Effector memory CD8-positive, alpha-beta T cell (primary cell): Measurements from ENCODE around the gene DVL1.

ENCODE experiments used
- ATAC-seq: fragments of 150-1000 bp; cut with Tn5 transposase; replicated peaks from 2 replicates; pipeline ENCODE4 v1.10.0; 2021; ENCODE audit warnings: mild to moderate bottlenecking, moderate library complexity
- DNase-seq, 3 experiments: peaks; one replicate each; pipeline ENCODE4 v3.0.0; 2021
- H3K27ac Mint-ChIP-seq, 2 donors: one replicate each; pipeline ENCODE4 v1.8.0; 2022; ENCODE audit warnings: mild to moderate bottlenecking in 2 of 2, mixed read lengths in 2 of 2, moderate library complexity in 2 of 2
- H3K27me3 Mint-ChIP-seq, 2 donors: one replicate each; pipeline ENCODE4 v1.8.0; 2022; ENCODE audit warnings: mixed read lengths in 2 of 2
- H3K36me3 Mint-ChIP-seq: one replicate; pipeline ENCODE4 v1.8.0; 2022; ENCODE audit warnings: mild to moderate bottlenecking, moderate library complexity, mixed read lengths; ENCODE audit not compliant: insufficient read depth
- H3K4me1 Mint-ChIP-seq, 2 donors: one replicate each; pipeline ENCODE4 v1.8.0; 2022; ENCODE audit warnings: low read depth in 2 of 2, mixed read lengths in 2 of 2
- H3K4me3 Mint-ChIP-seq, 2 donors: one replicate each; pipeline ENCODE4 v1.8.0; 2022; ENCODE audit warnings: mild to moderate bottlenecking in 2 of 2, mixed read lengths in 2 of 2, moderate library complexity in 2 of 2
- H3K9me3 Mint-ChIP-seq, 2 donors: one replicate each; pipeline ENCODE4 v1.8.0; 2022; ENCODE audit warnings: mixed read lengths in 2 of 2

Gene DVL1

GRCh38 chr1:1356796-1357401, 7.7 kb upstream of the DVL1 start:
- Mint-ChIP-seq H3K27me3 (peaks cover 29 to 67% of the 10 kb centered on the region in 2 donors), H3K27ac (no peak overlapping the region), H3K4me1 (peaks cover 0 to 12% of the 10 kb centered on the region in 2 donors), H3K36me3 (peaks cover 9% of the 10 kb centered on the region), H3K9me3 (no peaks in the 10 kb centered on the region), H3K4me3 (no peak overlapping the region)
- ATAC-seq (no peak), DNase-seq (no peak)

- H3K4me3 Mint-ChIP-seq = no peak overlapping the region
- no peak for DNase-seq
- no peak overlapping the region for H3K27ac Mint-ChIP-seq
- H3K9me3 Mint-ChIP-seq = no peaks in the 10 kb centered on the region
- H3K36me3 Mint-ChIP-seq = peaks cover 9% of the 10 kb centered on the region
- peaks cover 29 to 66% of the 10 kb centered on the region in 2 donors for H3K27me3 Mint-ChIP-seq
- no peak for ATAC-seq
- peaks cover 0 to 12% of the 10 kb centered on the region in 2 donors for H3K4me1 Mint-ChIP-seq
Measured at GRCh38 chr1:1356166-1356795, 7.1 kb upstream of the DVL1 start.

GRCh38 chr1:1355416-1355815, 6.2 kb upstream of the DVL1 start:
- H3K4me1 Mint-ChIP-seq = peaks cover 0 to 7% of the 10 kb centered on the region in 2 donors
- H3K36me3 Mint-ChIP-seq = peaks cover 9% of the 10 kb centered on the region
- no peaks in the 10 kb centered on the region for H3K9me3 Mint-ChIP-seq
- H3K27me3 Mint-ChIP-seq = peaks cover 23 to 58% of the 10 kb centered on the region in 2 donors
- no peak overlapping the region for H3K4me3 Mint-ChIP-seq
- ATAC-seq (no peak), DNase-seq (no peak)
- H3K27ac Mint-ChIP-seq = no peak overlapping the region

GRCh38 chr1:1354271-1355247, 5.3 kb upstream of the DVL1 start:
- Mint-ChIP-seq H3K27me3 (peaks cover 23 to 56% of the 10 kb centered on the region in 2 donors), H3K9me3 (no peaks in the 10 kb centered on the region), H3K27ac (no peak overlapping the region), H3K4me1 (peaks cover 0 to 7% of the 10 kb centered on the region in 2 donors), H3K4me3 (peak overlapping the region; percentile 20 to 63), H3K36me3 (peaks cover 9% of the 10 kb centered on the region)
- DNase-seq (no peak), ATAC-seq (peak; percentile 38)

- Mint-ChIP-seq H3K27me3 (peaks cover 18 to 47% of the 10 kb centered on the region in 2 donors), H3K9me3 (no peaks in the 10 kb centered on the region), H3K4me1 (peaks cover 0 to 3% of the 10 kb centered on the region in 2 donors), H3K27ac (no peak overlapping the region), H3K36me3 (peaks cover 9% of the 10 kb centered on the region), H3K4me3 (peak overlapping the region; percentile 20 to 63)
- no peak for ATAC-seq
- no peak for DNase-seq
Measured at GRCh38 chr1:1353389-1354151, 4.4 kb upstream of the DVL1 start.

- no peak overlapping the region for H3K27ac Mint-ChIP-seq
- peak overlapping the region; percentile 57 to 66 for H3K4me3 Mint-ChIP-seq
- H3K9me3 Mint-ChIP-seq = no peaks in the 10 kb centered on the region
- H3K4me1 Mint-ChIP-seq = peaks cover 0 to 3% of the 10 kb centered on the region in 2 donors
- ATAC-seq (no peak), DNase-seq (no peak)
- peaks cover 9% of the 10 kb centered on the region for H3K36me3 Mint-ChIP-seq
- H3K27me3 Mint-ChIP-seq = peaks cover 11 to 40% of the 10 kb centered on the region in 2 donors
Measured at GRCh38 chr1:1352786-1353388, 3.7 kb upstream of the DVL1 start.

GRCh38 chr1:1351511-1352427, 2.6 kb upstream of the DVL1 start:
- no peaks in the 10 kb centered on the region for H3K9me3 Mint-ChIP-seq
- peaks cover 6 to 10% of the 10 kb centered on the region in 2 donors for H3K4me1 Mint-ChIP-seq
- peak overlapping the region; percentile 57 to 66 for H3K4me3 Mint-ChIP-seq
- no peak for DNase-seq
- peaks cover 9% of the 10 kb centered on the region for H3K36me3 Mint-ChIP-seq
- peaks cover 9 to 29% of the 10 kb centered on the region in 2 donors for H3K27me3 Mint-ChIP-seq
- H3K27ac Mint-ChIP-seq = peak overlapping the region in 1 of 2 donors; percentile 33
- ATAC-seq = no peak

- DNase-seq (no peak), ATAC-seq (peak; percentile 40)
- Mint-ChIP-seq H3K4me1 (peaks cover 8 to 14% of the 10 kb centered on the region in 2 donors), H3K9me3 (no peaks in the 10 kb centered on the region), H3K4me3 (peak overlapping the region; percentile 63 to 71), H3K27ac (peak overlapping the region in 1 of 2 donors; percentile 6), H3K36me3 (peaks cover 5% of the 10 kb centered on the region), H3K27me3 (peaks cover 9 to 19% of the 10 kb centered on the region in 2 donors)
Measured at GRCh38 chr1:1348420-1349255, 580 bp downstream of the DVL1 start.

- Mint-ChIP-seq H3K9me3 (no peaks in the 10 kb centered on the region), H3K4me3 (peak overlapping the region; percentile 63 to 71), H3K27me3 (peaks cover 7 to 11% of the 10 kb centered on the region in 2 donors), H3K36me3 (peaks cover 8% of the 10 kb centered on the region), H3K27ac (peak overlapping the region; percentile 35 to 76), H3K4me1 (peaks cover 8 to 18% of the 10 kb centered on the region in 2 donors)
- ATAC-seq (no peak), DNase-seq (no peak)
Measured at GRCh38 chr1:1347663-1348419, 1.4 kb downstream of the DVL1 start.

- H3K9me3 Mint-ChIP-seq = no peaks in the 10 kb centered on the region
- peak overlapping the region; percentile 63 to 71 for H3K4me3 Mint-ChIP-seq
- H3K27ac Mint-ChIP-seq = peak overlapping the region; percentile 35 to 76
- H3K27me3 Mint-ChIP-seq = peaks cover 0 to 3% of the 10 kb centered on the region in 2 donors
- ATAC-seq (no peak), DNase-seq (no peak)
- peaks cover 8 to 15% of the 10 kb centered on the region in 2 donors for H3K4me1 Mint-ChIP-seq
- H3K36me3 Mint-ChIP-seq = peaks cover 5% of the 10 kb centered on the region
Measured at GRCh38 chr1:1347026-1347595, 2.1 kb downstream of the DVL1 start.
